Activated CD4-positive, alpha-beta T cell treated with anti-CD3 and anti-CD28 coated beads, Interleukin-2, amount 10 ng/mL, durations not matched to agents 7 days and 5 days (primary cell): ENCODE data around the gene PYCARD. TPM values are rescaled to one million over a fixed set of nuclear protein-coding genes. Genes with fewer than 3 reads are reported as not detected.
"Not testable (repeated sequence)": the region's sequence is repeated elsewhere in the genome, so short reads cannot be mapped to it uniquely, and the experiment has no call there.

Experiments
- CTCF ChIA-PET: fragments of 350-600 bp; sonication (Branson Sonifier 250); formaldehyde crosslinking; loops from one replicate; lab custom pipeline; 2021; ENCODE audit warnings: antibody characterized with exemption; lab: Charles Lee
- POLR2A ChIA-PET: fragments of 350-600 bp; sonication (Branson Sonifier 250); formaldehyde crosslinking; loops from one replicate; lab custom pipeline; 2021; ENCODE audit warnings: antibody characterized with exemption; lab: Charles Lee
- DNase-seq: peaks from one replicate; pipeline ENCODE4 v3.0.0-alpha.2; 2020
- H3K27ac Mint-ChIP-seq: one replicate; pipeline ENCODE4 v1.8.0; 2021; ENCODE audit warnings: mild to moderate bottlenecking, moderate library complexity, mixed read lengths
- H3K27me3 Mint-ChIP-seq: one replicate; pipeline ENCODE4 v1.8.0; 2021; ENCODE audit warnings: mixed read lengths
- H3K36me3 Mint-ChIP-seq: one replicate; pipeline ENCODE4 v1.8.0; 2021; ENCODE audit warnings: low read depth, mixed read lengths
- H3K4me1 Mint-ChIP-seq: one replicate; pipeline ENCODE4 v1.8.0; 2021; ENCODE audit warnings: mixed read lengths
- H3K4me3 Mint-ChIP-seq: one replicate; pipeline ENCODE4 v1.8.0; 2021; ENCODE audit warnings: mild to moderate bottlenecking, moderate library complexity, mixed read lengths
- H3K9me3 Mint-ChIP-seq: one replicate; pipeline ENCODE4 v1.8.0; 2021; ENCODE audit warnings: mixed read lengths
- total RNA-seq, 2 experiments: library from RNA; stranded (reverse); gene quantifications; one replicate each; pipeline ENCODE4 v1.2.3, GENCODE V29; 2021

The PYCARD gene
- total RNA-seq, 2 experiments from 2014 or later, result 66.8 to 68.0 TPM

DNA sequence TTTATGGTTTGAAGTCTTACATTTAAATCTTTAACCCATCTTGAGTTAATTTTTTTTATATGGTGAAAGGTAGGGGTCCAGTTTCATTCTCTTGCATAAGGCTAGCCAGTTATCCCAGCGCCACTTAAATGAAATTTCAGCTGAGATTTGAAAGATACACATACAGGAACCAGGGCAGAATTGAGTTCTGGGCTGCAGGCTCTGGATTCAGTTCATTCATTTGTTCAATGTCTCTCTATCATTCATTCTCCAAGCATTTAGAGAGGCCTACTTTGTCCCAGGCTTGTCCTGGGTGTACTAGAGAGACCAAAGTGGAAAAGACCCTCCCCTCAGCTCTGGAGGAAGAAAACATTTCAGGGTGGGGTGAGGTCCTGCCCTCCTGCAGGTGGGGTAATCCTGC is 10.8 kb upstream of the PYCARD start:
- H3K4me3 Mint-ChIP-seq, result no peak overlapping the region
- peaks cover 36% of the 10 kb centered on the region for H3K27me3 Mint-ChIP-seq
- H3K4me1 Mint-ChIP-seq, result peaks cover 35% of the 10 kb centered on the region
- CTCF ChIA-PET, result interaction anchor here (1.2 to 2.4 kb wide), 3 partner anchors 8 to 11 kb away, joined by 3 to 6 read pairs (median 6); partner anchors contain the start of gene PYCARD
- H3K9me3 Mint-ChIP-seq, result no peaks in the 10 kb centered on the region
- H3K36me3 Mint-ChIP-seq, result no peaks in the 10 kb centered on the region
- POLR2A ChIA-PET, result no interaction called here
- H3K27ac Mint-ChIP-seq, result no peak overlapping the region
- no peak for DNase-seq

DNA sequence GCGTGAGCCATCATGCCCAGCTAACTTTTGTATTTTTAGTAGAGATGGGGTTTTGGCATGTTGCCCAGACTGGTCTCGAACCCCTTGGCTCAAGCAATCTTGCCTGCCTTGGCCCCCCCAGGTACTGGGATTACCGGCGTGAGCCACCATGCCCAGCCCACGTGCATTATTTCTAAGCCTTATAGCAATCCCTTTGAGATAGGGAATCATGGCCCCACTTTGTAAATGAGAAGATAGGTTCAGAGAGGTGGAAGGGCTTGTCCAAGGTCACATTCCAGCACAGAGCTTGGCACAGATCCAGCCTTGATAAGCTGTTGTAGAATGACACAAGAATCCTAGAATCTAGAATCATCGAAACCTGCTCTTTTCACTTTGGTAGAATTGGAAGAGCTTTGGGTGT is 4.2 kb upstream of the PYCARD start:
- CTCF ChIA-PET, result interaction anchor here (0.6 to 1.1 kb wide), 5 partner anchors 9 to 21 kb away, joined by 3 to 5 read pairs (median 3); partner anchors contain the start of gene PYDC1
- no peaks in the 10 kb centered on the region for H3K36me3 Mint-ChIP-seq
- no peak overlapping the region for H3K4me3 Mint-ChIP-seq
- peaks cover 38% of the 10 kb centered on the region for H3K4me1 Mint-ChIP-seq
- peaks cover 5% of the 10 kb centered on the region for H3K27me3 Mint-ChIP-seq
- POLR2A ChIA-PET, result no interaction called here
- no peaks in the 10 kb centered on the region for H3K9me3 Mint-ChIP-seq
- no peak overlapping the region for H3K27ac Mint-ChIP-seq
- no peak for DNase-seq

DNA sequence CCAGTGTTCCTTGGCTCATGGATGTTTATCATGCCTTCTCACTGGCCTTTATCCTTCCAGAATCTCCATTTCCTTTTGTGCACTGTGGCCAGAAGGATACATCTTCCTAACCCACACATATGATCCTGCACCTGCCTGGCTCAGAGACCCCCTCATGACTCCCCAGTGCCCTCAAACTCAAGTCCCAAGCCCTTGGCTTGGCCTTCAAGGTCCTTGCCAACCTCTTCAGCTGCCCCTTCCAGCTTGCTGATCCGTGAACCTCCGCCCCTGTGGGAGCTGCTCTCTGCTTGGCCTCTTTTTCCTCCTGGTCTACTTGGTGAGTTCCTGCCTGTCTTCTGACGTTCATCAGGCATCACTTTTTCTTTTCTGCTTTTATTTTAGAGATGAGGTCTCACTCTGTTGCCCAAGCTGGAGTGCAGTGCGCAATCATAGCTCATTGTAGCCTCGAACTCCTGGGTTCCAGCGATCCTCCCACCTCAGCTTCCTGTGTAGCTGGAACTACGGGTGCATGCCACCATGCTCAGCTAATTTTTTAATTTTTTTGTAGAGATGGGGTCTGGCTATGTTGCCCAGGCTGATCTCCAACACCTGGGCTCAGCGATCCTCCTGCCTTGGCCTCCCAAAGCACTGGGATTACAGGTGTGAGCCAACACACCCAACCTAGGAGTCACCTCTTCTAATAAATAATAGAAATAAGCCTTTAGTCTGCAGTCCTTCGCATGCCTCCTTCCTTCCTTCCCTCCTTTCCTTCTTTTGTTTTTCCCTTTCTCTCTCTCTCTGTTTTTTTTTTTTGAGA is 2.5 kb upstream of the PYCARD start:
- Mint-ChIP-seq H3K27ac (peak overlapping the region; percentile 80), H3K36me3 (peaks cover 12% of the 10 kb centered on the region), H3K9me3 (no peaks in the 10 kb centered on the region), H3K4me3 (no peak overlapping the region), H3K4me1 (peaks cover 43% of the 10 kb centered on the region), H3K27me3 (peaks cover 5% of the 10 kb centered on the region)
- ChIA-PET POLR2A (no interaction called here), CTCF (interaction anchor here (0.8 to 1.8 kb wide), 3 partner anchors 8 to 14 kb away, joined by 3 to 6 read pairs (median 4); partner anchors contain the start of gene TRIM72)
- no peak for DNase-seq

DNA sequence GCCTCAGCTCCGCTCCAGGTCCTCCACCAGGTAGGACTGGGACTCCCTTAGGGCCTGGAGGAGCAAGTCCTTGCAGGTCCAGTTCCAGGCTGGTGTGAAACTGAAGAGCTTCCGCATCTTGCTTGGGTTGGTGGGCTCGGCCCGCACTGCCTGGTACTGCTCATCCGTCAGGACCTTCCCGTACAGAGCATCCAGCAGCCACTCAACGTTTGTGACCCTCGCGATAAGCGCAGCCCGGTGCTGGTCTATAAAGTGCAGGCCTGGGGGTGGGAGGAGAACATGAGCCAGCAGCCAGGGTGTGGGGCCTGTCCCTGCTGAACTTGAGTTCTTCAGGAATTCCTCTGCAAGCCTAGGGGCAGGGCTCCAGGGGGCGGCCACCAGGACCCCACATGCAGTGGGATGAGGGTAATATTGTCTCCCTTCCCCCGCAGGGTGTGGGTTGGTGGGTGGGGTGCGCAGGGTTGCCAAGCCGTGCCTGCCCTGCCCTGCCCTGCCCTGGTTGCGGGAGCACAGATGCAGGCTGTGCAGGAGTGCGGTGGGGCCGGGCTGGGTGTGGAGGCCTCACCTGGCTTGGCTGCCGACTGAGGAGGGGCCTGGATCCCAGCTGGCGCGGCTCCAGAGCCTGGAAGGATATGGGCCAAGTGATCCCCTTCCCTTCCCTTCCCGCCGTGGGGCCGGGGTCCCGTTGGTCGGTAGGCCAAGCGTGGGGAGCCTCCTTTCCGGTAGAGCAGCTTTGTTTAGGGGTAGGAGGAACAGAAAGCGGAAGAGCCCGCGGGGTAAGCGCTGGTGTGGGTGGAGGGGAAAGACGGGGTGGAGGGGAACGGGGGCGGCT is 762 bp downstream of the PYCARD start:
- peak; percentile 59 for DNase-seq
- peaks cover 4% of the 10 kb centered on the region for H3K27me3 Mint-ChIP-seq

GRCh38 chr16:31200821-31201568 is 1.6 kb downstream of the PYCARD start:
- H3K4me1 Mint-ChIP-seq, result peaks cover 68% of the 10 kb centered on the region
- ChIA-PET CTCF (interaction anchor here (0.6 to 2.4 kb wide), 13 partner anchors 11 to 243 kb away, joined by 3 to 9 read pairs (median 4); partner anchors contain the start of genes PYDC1 and ZNF843), POLR2A (interaction anchor here (0.8 kb wide), 1 partner anchor 18 kb away, joined by 5 read pairs; no protein-coding TSS in a partner anchor)
- no peaks in the 10 kb centered on the region for H3K27me3 Mint-ChIP-seq
- peak overlapping the region; percentile 87 for H3K4me3 Mint-ChIP-seq
- DNase-seq, result peak; percentile 78
- peaks cover 31% of the 10 kb centered on the region for H3K36me3 Mint-ChIP-seq
- H3K27ac Mint-ChIP-seq, result peak overlapping the region; percentile 91
- H3K9me3 Mint-ChIP-seq, result no peaks in the 10 kb centered on the region

More for the DNA sequence above, 762 bp downstream of the PYCARD start:
- Mint-ChIP-seq H3K4me1 (peaks cover 61% of the 10 kb centered on the region), H3K4me3 (peak overlapping the region; percentile 87), H3K36me3 (peaks cover 26% of the 10 kb centered on the region), H3K9me3 (no peaks in the 10 kb centered on the region), H3K27ac (peak overlapping the region; percentile 91)
- ChIA-PET POLR2A (interaction anchor here (0.6 to 0.9 kb wide), 2 partner anchors 66 to 241 kb away, joined by 3 read pairs; partner anchors contain the start of gene ZNF843), CTCF (interaction anchor here (0.6 to 2.8 kb wide), 15 partner anchors 9 to 242 kb away, joined by 3 to 12 read pairs (median 4); partner anchors contain the start of genes PYDC1 and ZNF843)

- peaks cover 65% of the 10 kb centered on the region for H3K4me1 Mint-ChIP-seq
- peaks cover 36% of the 10 kb centered on the region for H3K36me3 Mint-ChIP-seq
- H3K4me3 Mint-ChIP-seq, H3K27me3 Mint-ChIP-seq, H3K9me3 Mint-ChIP-seq, POLR2A ChIA-PET, DNase-seq: not testable (repeated sequence)
- H3K27ac Mint-ChIP-seq, result peak overlapping the region; percentile 91
- CTCF ChIA-PET, result interaction anchor here (0.8 to 1.5 kb wide), 5 partner anchors 16 to 243 kb away, joined by 3 to 8 read pairs (median 3); partner anchors contain the start of genes PYDC1 and ZNF843
Measured at GRCh38 chr16:31200111-31200510, 2.4 kb downstream of the PYCARD start.

DNA sequence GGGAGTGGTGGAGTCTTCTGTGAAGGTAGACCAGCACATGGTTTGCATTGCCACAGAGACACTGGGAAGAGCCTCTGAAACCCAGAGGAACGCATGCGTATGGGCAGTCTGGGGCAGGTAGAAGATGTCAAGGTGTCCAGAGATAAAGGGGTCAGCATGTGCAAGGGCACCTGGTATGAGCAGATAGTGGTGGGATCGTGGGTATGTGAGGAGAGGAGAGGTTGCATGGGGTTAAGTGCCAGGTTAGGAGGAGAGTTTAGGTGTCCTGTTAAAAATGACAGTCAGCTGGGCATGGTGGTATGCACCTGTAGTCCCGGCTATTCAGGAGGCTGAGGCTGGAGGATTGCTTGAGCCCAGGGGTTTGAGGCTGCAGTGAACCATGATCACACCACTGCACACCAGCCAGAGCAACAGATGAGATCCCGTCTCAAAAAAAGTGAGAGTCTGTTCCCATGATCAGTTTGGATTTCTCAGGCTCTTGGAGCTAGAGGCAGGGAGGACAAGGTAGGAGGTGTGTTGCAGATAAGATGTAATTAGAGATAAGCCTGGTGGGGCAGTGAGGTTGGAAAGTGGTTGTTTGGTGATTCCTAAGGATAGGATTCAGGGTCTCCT is 3.0 kb downstream of the PYCARD start:
- ChIA-PET POLR2A (no interaction called here), CTCF (interaction anchor here (1.1 to 2.5 kb wide), 5 partner anchors 10 to 243 kb away, joined by 3 to 9 read pairs (median 4); partner anchors contain the start of gene ZNF843)

DNA sequence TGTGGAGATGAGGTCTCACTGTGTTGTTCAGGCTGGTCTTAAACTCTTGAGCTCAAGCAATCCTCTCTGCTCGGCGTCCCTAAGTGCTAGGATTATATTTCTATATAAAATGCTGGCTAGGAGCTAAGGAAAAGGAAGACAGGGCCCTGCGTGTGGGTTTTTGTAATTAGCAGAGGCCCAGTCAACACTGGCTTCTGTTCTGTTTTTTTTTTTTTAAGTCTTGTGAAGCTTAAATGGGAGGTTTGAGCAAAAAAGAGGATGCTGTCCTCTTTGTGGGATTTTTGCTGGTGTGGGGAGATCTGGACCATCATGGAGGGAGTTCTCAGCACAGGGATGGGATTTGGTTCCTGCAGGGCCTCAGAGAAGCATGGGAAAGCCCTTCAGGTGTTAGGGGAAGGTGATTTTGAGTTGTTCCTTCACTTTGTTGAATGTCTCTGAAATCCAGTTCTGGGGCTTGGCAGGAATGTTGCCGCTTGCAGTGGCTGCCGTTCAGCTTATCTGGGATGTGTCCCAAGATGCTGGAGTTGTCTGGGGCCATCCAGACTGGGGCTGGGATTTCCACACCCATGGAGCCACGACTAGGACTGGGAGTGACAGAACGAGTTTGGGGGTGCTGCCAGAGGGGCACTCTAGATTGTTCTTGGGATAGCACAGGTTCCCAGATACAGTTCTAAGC is 4.2 kb downstream of the PYCARD start:
- no peak overlapping the region for H3K4me3 Mint-ChIP-seq

More for the DNA sequence above, 3.0 kb downstream of the PYCARD start:
- Mint-ChIP-seq H3K27me3 (no peaks in the 10 kb centered on the region), H3K36me3 (peaks cover 42% of the 10 kb centered on the region), H3K4me1 (peaks cover 64% of the 10 kb centered on the region), H3K9me3 (no peaks in the 10 kb centered on the region), H3K27ac (peak overlapping the region; percentile 78), H3K4me3 (no peak overlapping the region)
- DNase-seq, result no peak

DNA sequence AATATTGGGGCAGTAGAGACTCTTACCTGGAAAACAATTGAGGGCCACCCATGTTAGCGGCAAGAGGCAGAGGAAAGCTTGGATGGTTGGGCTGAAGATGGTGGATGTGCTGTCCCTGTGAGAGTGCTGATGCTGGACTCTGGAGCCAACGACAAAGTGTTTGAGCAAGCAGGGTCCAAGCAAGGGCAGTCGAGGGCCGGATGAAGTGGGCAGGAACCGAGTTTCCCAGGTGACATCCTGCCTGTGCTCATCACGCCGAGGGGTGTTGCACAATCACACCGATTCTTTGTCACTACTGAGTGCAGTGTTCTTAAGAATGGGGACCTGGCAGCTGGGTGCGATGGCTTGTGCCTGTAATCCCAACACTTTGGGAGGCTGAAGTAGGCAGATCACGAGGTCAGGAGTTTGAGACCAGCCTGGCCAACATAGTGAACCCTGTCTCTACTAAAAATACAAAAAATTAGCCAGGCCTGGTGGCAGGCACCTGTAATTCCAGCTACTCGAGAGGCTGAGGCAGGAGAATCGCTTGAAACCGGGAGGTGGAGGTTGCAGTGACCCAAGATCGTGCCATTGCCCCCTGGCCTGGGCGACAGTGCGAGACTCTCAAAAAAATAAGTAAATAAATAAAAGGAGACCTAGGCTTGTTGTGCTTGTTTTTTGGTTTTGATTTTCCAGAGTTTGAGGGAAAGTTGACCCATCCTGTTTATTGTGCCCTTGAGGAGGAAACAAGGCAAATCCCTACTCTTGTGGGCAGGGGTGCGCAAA is 6.1 kb downstream of the PYCARD start:
- no peaks in the 10 kb centered on the region for H3K27me3 Mint-ChIP-seq
- H3K36me3 Mint-ChIP-seq, result peaks cover 62% of the 10 kb centered on the region
- ChIA-PET POLR2A (interaction anchor here (1.8 kb wide), 1 partner anchor 7 kb away, joined by 4 read pairs; no protein-coding TSS in a partner anchor), CTCF (interaction anchor here (1.2 to 1.7 kb wide), 2 partner anchors 11 to 13 kb away, joined by 3 read pairs; no protein-coding TSS in a partner anchor)
- H3K27ac Mint-ChIP-seq, result peak overlapping the region; percentile 72
- no peak for DNase-seq
- H3K4me3 Mint-ChIP-seq, result no peak overlapping the region
- H3K4me1 Mint-ChIP-seq, result peaks cover 62% of the 10 kb centered on the region
- H3K9me3 Mint-ChIP-seq, result no peaks in the 10 kb centered on the region

More for the DNA sequence above, 4.2 kb downstream of the PYCARD start:
- H3K4me1 Mint-ChIP-seq, result peaks cover 60% of the 10 kb centered on the region
- ChIA-PET POLR2A (interaction anchor here (0.7 to 1.8 kb wide), 2 partner anchors 9 to 168 kb away, joined by 4 to 10 read pairs; no protein-coding TSS in a partner anchor), CTCF (interaction anchor here (0.7 to 2.5 kb wide), 7 partner anchors 9 to 72 kb away, joined by 3 to 9 read pairs (median 4); no protein-coding TSS in a partner anchor)
- DNase-seq, result no peak
- H3K27ac Mint-ChIP-seq, result peak overlapping the region; percentile 63
- no peaks in the 10 kb centered on the region for H3K9me3 Mint-ChIP-seq
- H3K27me3 Mint-ChIP-seq, result no peaks in the 10 kb centered on the region
- H3K36me3 Mint-ChIP-seq, result peaks cover 50% of the 10 kb centered on the region

- POLR2A ChIA-PET, H3K4me3 Mint-ChIP-seq, H3K9me3 Mint-ChIP-seq, DNase-seq, H3K27me3 Mint-ChIP-seq: not testable (repeated sequence)
- Mint-ChIP-seq H3K4me1 (peaks cover 61% of the 10 kb centered on the region), H3K36me3 (peaks cover 62% of the 10 kb centered on the region), H3K27ac (peak overlapping the region; percentile 72)
- CTCF ChIA-PET, result interaction anchor here (1.2 to 1.7 kb wide), 3 partner anchors 11 to 13 kb away, joined by 3 to 4 read pairs (median 3); no protein-coding TSS in a partner anchor
Measured at GRCh38 chr16:31195861-31196260, 6.7 kb downstream of the PYCARD start.
